ENCODE measurements around the gene DEPDC7.

The DEPDC7 gene

DNA sequence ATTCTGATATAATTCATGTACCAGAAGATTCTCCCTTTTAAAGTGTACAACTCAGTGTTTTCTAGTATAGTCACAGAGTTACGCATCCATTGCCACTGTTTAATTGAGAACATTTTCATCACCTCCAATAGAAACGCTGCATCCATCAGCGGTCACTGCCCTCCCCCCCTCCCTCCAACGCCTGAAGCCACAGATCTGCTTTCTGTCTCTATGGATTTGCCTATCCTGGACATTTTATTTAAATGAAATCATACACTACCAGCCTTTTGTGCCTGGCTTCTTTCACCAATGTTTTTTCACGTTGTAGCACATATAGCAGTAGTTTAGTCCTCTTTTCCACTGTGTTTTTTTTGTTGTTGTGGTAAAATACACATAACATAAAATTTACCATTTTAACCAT, 46.5 kb downstream of the DEPDC7 start:
- no peak overlapping the region for H3K4me3 ChIP-seq
- peak overlapping the region in 1 of 11 experiments; percentile 62; a peak in 1 of 22 replicates for H3K9ac ChIP-seq
- peak overlapping the region in 4 of 11 experiments; percentile 77 to 91 (median 82); a peak in 8 of 22 replicates for H3K4me2 ChIP-seq
- peaks cover 17 to 66% (median 39%) of the 10 kb centered on the region in 10 experiments for H3K4me1 ChIP-seq
- H4K20me1 ChIP-seq, result peaks cover 0 to 26% (median 0%) of the 10 kb centered on the region in 11 experiments; a peak in 7 of 22 replicates
- H3K27ac ChIP-seq, result peak overlapping the region in 7 of 11 experiments; percentile 43 to 87 (median 79); a peak in 10 of 22 replicates
- H3K36me3 ChIP-seq, result peaks cover 62 to 87% (median 73%) of the 10 kb centered on the region in 11 experiments
- H3K27me3 ChIP-seq, result no peaks in the 10 kb centered on the region
- no peak for TF ChIP-seq Cebpa-rat (IDR thresholded peaks at IDR 0.05)
- H3K9me3 ChIP-seq (replicated peaks in 1 of 11), result no peaks in the 10 kb centered on the region

GRCh38 chr11:33063326-33063881, 47.7 kb downstream of the DEPDC7 start:
- peak overlapping the region in 6 of 11 experiments; percentile 41 to 66 (median 60); a peak in 11 of 22 replicates for H3K9ac ChIP-seq
- H4K20me1 ChIP-seq, result peaks cover 0 to 31% (median 0%) of the 10 kb centered on the region in 11 experiments; a peak in 6 of 22 replicates
- TF ChIP-seq Cebpa-rat (IDR thresholded peaks at IDR 0.05), result peak in 1 of 11 experiments; percentile 24; a peak in 1 of 22 replicates
- H3K4me3 ChIP-seq, result no peak overlapping the region
- H3K36me3 ChIP-seq, result peaks cover 64 to 89% (median 72%) of the 10 kb centered on the region in 11 experiments
- H3K9me3 ChIP-seq (replicated peaks in 1 of 11), result no peaks in the 10 kb centered on the region
- H3K27me3 ChIP-seq, result no peaks in the 10 kb centered on the region
- H3K4me1 ChIP-seq, result peaks cover 17 to 66% (median 39%) of the 10 kb centered on the region in 10 experiments
- peak overlapping the region in 10 of 11 experiments; percentile 43 to 87 (median 74); a peak in 18 of 22 replicates for H3K27ac ChIP-seq
- peak overlapping the region; percentile 11 to 91 (median 54); a peak in 21 of 22 replicates for H3K4me2 ChIP-seq

- peaks cover 63 to 87% (median 71%) of the 10 kb centered on the region in 11 experiments for H3K36me3 ChIP-seq
- peak overlapping the region; percentile 11 to 91 (median 54); a peak in 21 of 22 replicates for H3K4me2 ChIP-seq
These were observed 48.6 kb downstream of the DEPDC7 start for GRCh38 chr11:33064033-33064825.

GRCh38 chr11:33064866-33065265, 49.2 kb downstream of the DEPDC7 start:
- no peak for TF ChIP-seq Cebpa-rat (IDR thresholded peaks at IDR 0.05)
- peak overlapping the region in 1 of 11 experiments; percentile 66; a peak in 1 of 22 replicates for H3K9ac ChIP-seq
- H3K27me3 ChIP-seq, result no peaks in the 10 kb centered on the region
- H3K4me1 ChIP-seq, result peaks cover 17 to 61% (median 39%) of the 10 kb centered on the region in 10 experiments
- no peaks in the 10 kb centered on the region for H3K9me3 ChIP-seq (replicated peaks in 1 of 11)
- peaks cover 62 to 86% (median 71%) of the 10 kb centered on the region in 11 experiments for H3K36me3 ChIP-seq
- peak overlapping the region in 1 of 10 experiments; percentile 15; a peak in 1 of 20 replicates for H3K4me3 ChIP-seq
- H4K20me1 ChIP-seq, result peaks cover 0 to 31% (median 0%) of the 10 kb centered on the region in 11 experiments; a peak in 6 of 22 replicates
- peak overlapping the region in 8 of 11 experiments; percentile 43 to 87 (median 77); a peak in 15 of 22 replicates for H3K27ac ChIP-seq
- H3K4me2 ChIP-seq, result peak overlapping the region in 9 of 11 experiments; percentile 11 to 91 (median 68); a peak in 15 of 22 replicates

More at GRCh38 chr11:33064033-33064825, 48.6 kb downstream of the DEPDC7 start:
- TF ChIP-seq Cebpa-rat (IDR thresholded peaks at IDR 0.05), result no peak
- peaks cover 0 to 31% (median 0%) of the 10 kb centered on the region in 11 experiments; a peak in 6 of 22 replicates for H4K20me1 ChIP-seq
- no peaks in the 10 kb centered on the region for H3K27me3 ChIP-seq
- peak overlapping the region in 1 of 10 experiments; percentile 15; a peak in 1 of 20 replicates for H3K4me3 ChIP-seq
- no peaks in the 10 kb centered on the region for H3K9me3 ChIP-seq (replicated peaks in 1 of 11)
- H3K27ac ChIP-seq, result peak overlapping the region; percentile 22 to 87 (median 73); a peak in 19 of 22 replicates
- H3K4me1 ChIP-seq, result peaks cover 17 to 62% (median 39%) of the 10 kb centered on the region in 10 experiments
- peak overlapping the region in 8 of 11 experiments; percentile 9 to 66 (median 52); a peak in 13 of 22 replicates for H3K9ac ChIP-seq

GRCh38 chr11:33065445-33066178, 49.9 kb downstream of the DEPDC7 start:
- H3K36me3 ChIP-seq, result peaks cover 62 to 86% (median 71%) of the 10 kb centered on the region in 11 experiments
- no peaks in the 10 kb centered on the region for H3K27me3 ChIP-seq
- H3K9me3 ChIP-seq (replicated peaks in 1 of 11), result no peaks in the 10 kb centered on the region
- no peak overlapping the region for H3K4me3 ChIP-seq
- H3K27ac ChIP-seq, result 0 out of 22 replicates have a peak overlapping the region, but pooled peaks of 1 of the 11 experiments have one; percentile 87
- H3K4me1 ChIP-seq, result peaks cover 17 to 54% (median 39%) of the 10 kb centered on the region in 10 experiments
- no peak for TF ChIP-seq Cebpa-rat (IDR thresholded peaks at IDR 0.05)
- no peak overlapping the region for H3K9ac ChIP-seq
- peaks cover 0 to 31% (median 0%) of the 10 kb centered on the region in 11 experiments; a peak in 6 of 22 replicates for H4K20me1 ChIP-seq
- peak overlapping the region in 3 of 11 experiments; percentile 77 to 91 (median 82); a peak in 6 of 22 replicates for H3K4me2 ChIP-seq

DNA sequence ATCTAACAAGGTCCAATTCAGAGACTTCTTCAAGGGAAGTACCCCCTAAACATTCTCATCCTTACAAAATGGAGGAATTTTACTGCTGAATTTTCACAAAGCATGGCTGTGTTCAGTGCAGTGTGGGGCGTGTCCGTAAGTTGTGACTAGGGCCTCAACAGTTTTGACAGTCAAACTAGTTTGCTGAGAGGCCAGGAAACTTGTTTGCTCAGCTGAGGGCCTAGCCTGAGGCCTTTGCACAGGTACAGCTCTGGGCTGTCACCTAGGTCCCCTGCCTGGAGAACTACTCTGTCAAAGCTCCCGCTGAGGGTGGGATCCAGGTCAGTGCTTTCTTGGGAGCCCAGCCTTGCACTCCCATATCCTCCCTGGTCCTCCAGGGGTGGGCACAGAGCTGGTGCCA, 51.6 kb downstream of the DEPDC7 start:
- H4K20me1 ChIP-seq, result peaks cover 0 to 31% (median 0%) of the 10 kb centered on the region in 11 experiments; a peak in 7 of 22 replicates
- peaks cover 17 to 37% (median 29%) of the 10 kb centered on the region in 10 experiments for H3K4me1 ChIP-seq
- peak overlapping the region in 1 of 11 experiments; percentile 29; a peak in 2 of 22 replicates for H3K9ac ChIP-seq
- H3K9me3 ChIP-seq (replicated peaks in 1 of 11), result no peaks in the 10 kb centered on the region
- no peak overlapping the region; a peak in 1 of 22 replicates for H3K27ac ChIP-seq
- no peak overlapping the region for H3K4me2 ChIP-seq
- no peak for TF ChIP-seq Cebpa-rat (IDR thresholded peaks at IDR 0.05)
- H3K27me3 ChIP-seq, result no peaks in the 10 kb centered on the region
- H3K36me3 ChIP-seq, result peaks cover 62 to 89% (median 75%) of the 10 kb centered on the region in 11 experiments
- H3K4me3 ChIP-seq, result no peak overlapping the region

DNA sequence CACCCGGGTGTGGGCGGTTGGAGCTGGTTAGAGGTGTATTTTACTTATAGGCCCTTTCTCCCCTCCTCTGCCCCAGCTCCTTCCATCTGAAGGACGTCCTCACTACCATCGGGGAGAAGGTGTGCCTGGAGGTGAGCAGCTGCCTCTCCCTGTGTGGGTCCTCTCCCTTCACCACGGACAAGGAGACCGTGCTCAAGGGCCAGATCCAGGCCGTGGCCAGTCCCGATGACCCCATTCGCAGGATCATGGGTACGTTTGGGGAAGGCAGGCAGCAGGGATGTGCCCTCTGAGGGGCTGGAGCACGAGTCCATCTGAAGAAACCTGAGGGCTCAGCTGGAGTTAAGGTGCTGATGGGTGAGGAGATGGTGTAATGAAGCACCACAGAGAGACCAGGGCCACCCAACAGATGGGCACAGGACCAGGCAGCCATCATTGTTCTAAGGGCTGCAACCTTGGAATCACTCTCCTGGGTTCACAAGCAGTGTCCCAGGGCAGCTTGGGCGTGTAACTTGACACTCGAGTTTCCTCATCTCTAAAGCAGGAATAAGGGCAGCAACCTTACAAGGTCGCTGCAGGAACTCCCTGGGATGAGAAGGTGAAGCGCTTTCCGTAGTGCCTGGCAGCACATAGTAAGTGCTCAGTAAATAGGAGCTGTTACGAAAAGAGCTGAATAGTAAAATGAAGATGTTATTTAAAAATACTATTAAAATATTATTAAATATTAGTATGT, 53.1 kb downstream of the DEPDC7 start:
- no peak overlapping the region for H3K27ac ChIP-seq
- TF ChIP-seq Cebpa-rat (IDR thresholded peaks at IDR 0.05), result no peak
- H3K36me3 ChIP-seq, result peaks cover 75 to 92% (median 85%) of the 10 kb centered on the region in 11 experiments
- H4K20me1 ChIP-seq, result peaks cover 0 to 29% (median 0%) of the 10 kb centered on the region in 11 experiments; a peak in 8 of 22 replicates
- peaks cover 10 to 23% (median 15%) of the 10 kb centered on the region in 10 experiments for H3K4me1 ChIP-seq
- no peaks in the 10 kb centered on the region for H3K9me3 ChIP-seq (replicated peaks in 1 of 11)
- no peak overlapping the region for H3K9ac ChIP-seq
- H3K4me2 ChIP-seq, result no peak overlapping the region
- H3K4me3 ChIP-seq, result no peak overlapping the region
- no peaks in the 10 kb centered on the region for H3K27me3 ChIP-seq

Data from BLaER1 treated with 17β-estradiol and CSF1 and Interleukin-3, amounts not matched to agents 10 nM and 100 nM (cell line).